SK-N-MC (cell line): ENCODE results near the gene DUSP22.

Source experiments
- EZH2 ChIP-seq: fragments of 200-600 bp; sonication (generic); IDR thresholded peaks from one replicate; pipeline ENCODE4 v1.6.1; 2017; ENCODE audit warnings: antibody characterized with exemption
- FOXP2 ChIP-seq: optimal IDR thresholded peaks from 2 replicates; pipeline ENCODE3; 2011; ENCODE audit warnings: mild to moderate bottlenecking, moderate library complexity; ENCODE audit not compliant: insufficient read depth; ENCODE audit errors: extremely low read length, control extremely low read depth
- POLR2AphosphoS5 ChIP-seq: IDR thresholded peaks from 2 replicates; pipeline ENCODE4 v1.6.1; 2012; ENCODE audit warnings: mild to moderate bottlenecking, low read depth, low read length, borderline replicate concordance

DNA sequence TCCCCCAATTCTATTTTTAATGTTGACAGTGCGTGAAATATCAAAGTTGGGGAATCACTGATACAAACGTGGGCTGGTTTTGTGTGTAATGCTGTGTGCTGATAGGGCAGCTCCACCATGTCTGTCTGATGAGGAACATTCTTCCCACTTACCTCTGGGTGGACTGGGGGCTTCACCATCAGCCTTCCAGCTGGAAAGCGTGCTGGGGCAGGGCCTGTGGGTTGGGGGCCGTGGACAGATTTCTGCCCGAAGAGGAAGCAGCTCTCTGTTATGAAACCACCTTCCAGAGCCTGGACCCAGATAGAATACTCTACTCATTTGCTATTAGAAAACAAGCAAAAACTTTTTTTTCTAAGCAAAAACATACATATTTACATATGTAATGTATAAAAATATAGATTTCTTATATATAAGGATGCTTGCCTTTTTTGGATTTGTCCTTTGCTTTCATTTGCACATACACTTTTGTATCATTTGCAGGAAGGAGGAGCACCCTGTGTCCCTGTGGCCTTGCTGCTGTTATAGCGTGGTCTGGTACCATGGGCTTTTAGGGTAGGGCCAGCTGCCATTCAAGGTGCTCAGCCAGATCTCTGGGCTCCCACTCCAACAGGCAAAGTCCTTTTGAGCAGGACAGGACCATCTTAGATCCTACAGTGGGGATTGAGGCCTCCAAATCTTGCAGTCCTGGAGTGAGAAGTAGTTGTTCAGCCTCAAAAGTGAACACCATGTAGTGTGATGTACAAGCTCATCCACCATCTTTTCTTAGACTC is 48.1 kb downstream of the DUSP22 start:
- TF ChIP-seq POLR2AphosphoS5 (no peak), EZH2 (no peak), FOXP2 (no peak)
